NCI-H748 (cell line): ENCODE data around the gene CWF19L2.
"Not testable (repeated sequence)": the region's sequence is repeated elsewhere in the genome, so short reads cannot be mapped to it uniquely, and the experiment has no call there.

ENCODE experiments used
- DNase-seq: peaks from one replicate; lab custom pipeline; 2025; ENCODE audit not compliant: unreplicated experiment; lab: John Stamatoyannopoulos, UW

CWF19L2 gene

DNA sequence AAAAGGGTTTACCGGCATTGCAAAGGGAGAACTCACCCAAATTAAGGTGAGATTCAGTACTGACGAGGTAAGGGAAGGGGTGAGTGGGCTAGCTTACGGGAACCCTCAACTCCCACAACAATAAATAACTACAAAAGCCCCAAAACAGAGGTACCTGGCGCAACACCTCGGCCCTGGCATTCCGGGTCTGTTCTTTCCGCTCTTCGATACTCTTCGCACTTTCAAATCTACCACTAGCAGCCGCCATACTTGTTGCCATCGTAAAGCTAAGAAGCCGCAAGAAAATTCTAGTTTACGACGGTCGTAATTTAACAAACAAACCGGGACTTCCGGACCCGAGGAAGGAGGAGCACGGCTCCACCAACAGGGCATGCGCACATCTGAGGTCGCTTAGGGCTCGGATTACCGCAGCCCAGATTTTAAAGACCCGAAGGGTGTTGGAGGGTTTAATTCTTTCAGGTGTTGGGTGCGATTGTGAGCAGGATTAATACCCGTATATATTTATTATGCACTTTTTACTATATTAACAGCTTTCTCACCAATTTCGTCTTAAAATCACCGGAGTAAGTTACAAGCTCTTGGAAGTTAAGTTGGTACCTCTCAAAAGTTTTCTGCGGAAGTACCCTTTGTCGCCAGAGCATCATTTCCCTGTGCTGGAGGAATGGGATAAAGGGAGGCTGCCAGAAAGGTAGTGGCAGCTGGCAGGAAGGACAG is at the start of gene CWF19L2:
TSS of gene CWF19L2 (minus strand) at position 268 of the 714 bp plus-strand sequence. CDS start at position 259, 9 bp downstream.
- peak; percentile 95 for DNase-seq

DNA sequence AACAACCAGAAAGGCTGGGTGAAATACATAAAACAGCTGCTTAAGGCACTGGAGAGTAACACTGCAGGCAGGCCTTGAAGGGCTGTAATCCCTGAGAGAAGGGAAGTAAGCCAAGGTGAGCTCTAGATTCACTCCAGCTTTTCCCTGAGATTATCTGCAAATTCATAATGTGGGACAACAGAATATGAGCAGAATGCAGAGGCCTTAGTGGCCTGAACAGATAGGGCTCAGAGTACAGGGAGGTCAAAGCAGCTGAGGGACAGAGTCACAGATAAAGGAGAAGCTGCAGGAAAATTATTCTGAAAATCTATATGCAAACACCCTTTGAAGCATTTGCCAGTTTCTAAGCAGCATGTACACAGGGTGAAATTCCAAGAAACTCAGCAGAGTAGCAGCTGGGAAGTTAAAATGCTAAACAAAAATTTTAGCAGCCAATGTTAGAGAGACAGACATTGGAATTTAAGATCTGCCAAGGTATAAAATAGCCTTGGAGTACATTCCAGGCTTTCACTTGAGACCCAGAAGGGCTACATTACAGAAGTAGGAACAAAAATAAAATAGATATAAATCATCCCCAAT is 48.1 kb upstream of the CWF19L2 start:
- DNase-seq, result no peak

DNA sequence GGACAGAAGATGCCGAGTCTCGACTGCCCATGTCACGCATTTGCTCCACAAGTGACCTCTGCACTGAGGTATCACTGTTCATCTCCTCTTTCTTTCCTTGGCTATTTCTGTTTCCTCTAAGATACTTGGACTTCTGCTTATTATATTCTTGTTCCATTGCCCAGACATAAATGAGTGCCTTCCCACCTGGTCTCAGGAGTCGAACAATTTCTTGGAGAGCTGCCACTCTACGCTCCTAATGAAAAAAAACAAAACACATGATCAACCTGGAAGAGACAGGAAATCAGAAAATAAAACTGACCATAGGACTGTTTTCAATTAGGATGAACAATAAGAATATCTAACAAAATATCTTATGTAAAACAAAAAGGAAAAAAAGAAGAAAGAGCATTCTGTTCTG is 47.4 kb upstream of the CWF19L2 start:
- DNase-seq, result no peak

DNA sequence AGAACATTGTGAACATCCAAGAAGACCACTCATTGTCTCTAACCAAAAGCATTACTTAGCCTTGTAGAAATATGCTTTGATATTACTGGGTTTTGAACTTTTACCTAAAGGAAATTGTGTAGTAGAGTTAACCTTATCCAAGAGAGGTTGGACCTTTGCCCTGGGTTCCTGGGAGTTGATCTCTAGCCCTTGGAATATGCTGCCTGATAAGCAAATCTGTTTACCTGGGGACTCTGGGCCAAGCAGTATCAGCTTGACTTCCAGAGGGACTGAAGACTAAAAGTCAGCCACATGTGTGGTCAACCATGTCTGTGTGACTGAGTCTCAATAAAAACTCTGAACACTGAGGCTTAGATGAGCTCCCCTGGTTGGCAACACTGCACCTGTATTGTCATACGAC is 44.1 kb upstream of the CWF19L2 start:
- DNase-seq, result no peak

DNA sequence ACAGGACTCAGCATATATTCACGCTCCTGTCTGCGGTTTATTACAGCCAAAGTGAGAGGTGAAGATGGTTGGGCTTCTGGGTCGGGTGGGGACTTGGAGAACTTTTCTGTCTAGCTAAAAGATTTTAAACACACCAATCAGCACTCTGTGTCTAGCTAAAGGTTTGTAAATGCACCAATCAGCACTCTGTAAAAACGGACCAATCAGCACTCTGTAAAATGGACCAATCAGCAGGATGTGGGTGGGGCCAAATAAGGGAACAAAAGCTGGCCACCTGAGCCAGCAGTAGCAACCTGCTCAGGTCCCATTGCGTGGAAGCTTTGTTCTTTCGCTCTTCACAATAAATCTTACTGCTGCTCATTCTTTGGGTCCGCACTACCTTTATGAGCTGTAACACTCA is 39.7 kb upstream of the CWF19L2 start:
- DNase-seq, result not testable (repeated sequence)

DNA sequence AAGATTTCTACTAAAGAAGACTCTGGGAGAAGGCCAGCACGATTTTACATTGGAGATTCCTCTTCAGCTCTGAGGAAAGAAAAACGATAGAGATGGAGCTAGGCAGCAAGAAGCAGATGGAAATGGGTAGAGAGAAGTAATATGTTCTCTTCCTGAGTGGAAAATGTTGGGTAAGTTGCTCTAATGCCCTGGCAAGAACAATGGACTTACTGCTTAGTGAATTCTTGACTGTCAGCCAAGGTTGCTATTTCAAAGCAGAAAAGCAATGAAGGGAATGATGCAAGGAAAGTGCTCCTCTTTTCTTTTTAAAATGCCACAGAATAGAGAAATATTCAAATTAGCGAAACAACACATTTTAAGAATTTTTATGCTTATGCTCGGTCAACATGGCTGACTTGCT is 38.4 kb upstream of the CWF19L2 start:
- DNase-seq, result no peak

DNA sequence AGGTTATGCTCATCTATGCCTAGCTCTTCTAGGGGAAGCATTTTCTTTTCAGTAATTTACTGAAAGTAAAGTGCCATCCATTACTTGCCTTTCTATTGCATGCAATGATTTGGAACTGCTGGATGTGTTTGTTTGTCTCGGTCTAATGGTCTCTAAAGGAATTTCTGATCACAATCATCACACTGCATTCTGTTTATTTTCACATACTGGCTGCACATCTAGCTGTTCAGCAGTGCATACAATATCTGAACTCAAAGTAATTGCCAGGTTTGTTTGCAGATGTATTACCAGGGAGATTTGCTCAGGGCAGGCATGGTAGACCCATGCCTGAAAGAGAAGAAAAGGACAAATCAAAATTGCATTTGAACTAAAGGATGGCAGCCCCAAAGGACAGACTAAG is 36.4 kb upstream of the CWF19L2 start:
- no peak for DNase-seq

DNA sequence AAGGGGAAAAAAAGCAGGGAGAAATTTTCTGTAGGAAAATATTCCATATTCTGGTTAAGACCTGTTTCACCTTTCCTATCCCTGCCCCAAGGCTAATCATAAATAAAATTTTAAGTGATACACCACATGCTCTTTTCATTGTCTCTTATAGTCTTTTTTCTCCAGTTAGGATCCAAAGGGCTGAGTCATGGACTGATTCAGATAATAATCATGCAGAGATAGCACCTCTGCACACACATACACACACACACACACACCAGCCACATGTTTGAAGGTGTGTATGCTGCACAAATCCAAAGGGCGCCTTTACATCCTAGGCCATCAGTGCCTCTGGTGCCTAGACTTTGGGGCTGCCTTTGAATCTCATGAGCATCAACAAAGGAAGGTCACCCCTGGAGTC is 35.5 kb upstream of the CWF19L2 start:
- no peak for DNase-seq

DNA sequence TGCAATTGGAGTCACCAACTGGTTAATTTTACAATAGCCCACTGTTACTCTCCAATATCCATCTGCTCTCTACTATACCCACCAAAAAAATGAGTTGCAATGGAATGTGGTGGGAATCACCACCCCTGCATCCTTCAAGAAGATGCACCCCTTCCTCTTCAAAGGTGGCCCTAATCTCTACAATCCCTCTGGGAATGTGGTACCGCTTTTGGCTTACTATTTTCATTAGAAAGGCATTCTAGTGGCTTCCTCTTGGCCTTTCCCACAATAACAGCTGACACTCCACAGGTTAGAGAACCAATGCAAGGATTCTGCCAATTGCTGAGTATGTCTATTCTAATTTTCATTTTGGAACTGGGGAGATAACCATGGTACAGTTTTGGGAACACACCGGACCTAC is 33.2 kb upstream of the CWF19L2 start:
- no peak for DNase-seq

DNA sequence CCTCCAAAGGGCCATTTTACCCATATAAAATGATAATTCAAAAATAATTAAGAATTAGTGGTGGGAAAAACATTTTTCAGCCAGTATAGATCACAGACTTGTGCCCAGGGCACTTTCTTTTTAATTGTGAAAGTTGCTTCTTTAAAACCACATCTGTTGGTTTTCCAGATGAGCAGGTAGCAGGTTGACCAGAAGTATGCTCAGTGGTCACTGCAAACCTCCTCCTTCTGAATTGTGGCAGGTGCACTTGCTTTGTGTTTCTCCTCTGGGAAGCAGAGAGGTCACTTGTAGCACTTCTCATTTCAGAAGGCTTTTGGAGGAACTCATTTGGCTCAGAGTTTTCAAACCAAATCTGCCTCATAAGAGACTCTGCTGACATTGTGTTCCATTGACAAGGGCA is 24.6 kb upstream of the CWF19L2 start:
- DNase-seq, result no peak

DNA sequence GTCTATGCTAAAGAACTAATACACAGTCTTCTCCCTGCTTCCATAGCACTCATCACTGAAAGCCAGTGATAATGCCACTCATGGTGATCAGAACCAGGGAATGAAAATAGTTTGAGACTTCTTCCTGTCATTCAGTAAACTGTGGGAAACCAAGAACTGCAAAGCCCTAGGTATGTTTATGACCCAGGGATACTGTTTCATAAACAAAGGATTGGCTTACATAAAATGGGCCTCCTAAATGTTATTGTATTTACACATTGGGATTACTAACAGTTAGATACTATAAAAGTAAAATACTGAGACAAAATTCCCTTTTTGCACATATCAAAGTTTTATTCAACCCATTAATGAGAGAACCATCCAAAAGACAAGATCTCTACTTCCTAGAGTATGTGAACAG is 21.3 kb upstream of the CWF19L2 start:
- DNase-seq, result no peak

DNA sequence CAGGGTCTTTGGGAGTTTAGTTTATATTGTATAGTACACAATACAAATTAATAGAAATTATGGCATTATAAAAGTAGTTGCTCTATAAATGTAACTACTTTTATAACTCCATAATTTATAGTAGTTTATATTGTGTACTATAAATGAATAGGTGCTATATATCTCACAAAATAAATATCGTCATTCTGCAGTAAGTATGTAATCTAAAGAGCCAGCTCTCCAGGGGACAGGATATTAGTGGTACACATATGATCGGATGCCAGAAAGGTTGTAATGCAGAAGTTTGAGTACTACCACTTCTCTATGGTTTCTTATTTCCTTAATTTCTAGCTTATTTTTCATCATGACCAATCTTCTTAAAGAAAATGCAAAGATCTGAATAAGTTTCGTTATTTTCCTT is 20.2 kb upstream of the CWF19L2 start:
- DNase-seq, result no peak

DNA sequence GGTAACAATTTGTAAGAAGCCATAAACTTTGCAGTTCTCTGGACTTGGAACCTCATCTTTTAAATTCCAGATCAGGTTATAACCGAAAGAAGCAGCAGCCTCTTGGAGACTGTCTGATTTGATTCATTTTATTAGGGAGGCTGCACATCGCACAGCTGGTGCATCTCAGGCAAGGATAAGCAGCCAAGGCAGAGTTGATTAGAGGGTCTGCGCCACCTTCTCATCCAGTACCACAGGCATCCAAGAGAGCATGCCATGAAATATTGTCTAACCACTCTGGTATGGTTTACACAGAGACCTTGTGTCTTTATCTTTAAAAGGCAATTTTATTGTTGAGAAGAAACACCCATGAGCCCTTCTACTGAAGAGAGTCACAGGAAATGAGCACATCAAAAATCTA is 16.2 kb upstream of the CWF19L2 start:
- DNase-seq, result no peak

DNA sequence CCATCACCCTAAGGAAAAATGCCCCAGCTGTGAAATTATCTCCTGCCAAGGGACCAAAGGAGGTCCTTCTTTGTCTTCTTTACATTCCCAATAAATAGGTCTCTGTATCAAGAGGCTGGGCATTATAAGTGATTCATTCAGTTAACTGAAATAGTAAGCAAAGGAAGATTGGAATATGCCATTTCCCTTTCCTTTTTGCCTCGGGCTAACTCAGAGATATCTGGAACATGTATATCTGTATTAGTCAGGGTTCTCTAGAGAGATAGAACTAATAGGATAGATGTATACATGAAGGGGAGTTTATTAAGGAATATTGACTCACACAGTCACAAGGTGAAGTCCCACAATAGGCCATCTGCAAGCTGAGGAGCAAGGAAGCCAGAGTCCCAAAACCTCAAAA is 15.3 kb upstream of the CWF19L2 start:
- DNase-seq, result no peak

DNA sequence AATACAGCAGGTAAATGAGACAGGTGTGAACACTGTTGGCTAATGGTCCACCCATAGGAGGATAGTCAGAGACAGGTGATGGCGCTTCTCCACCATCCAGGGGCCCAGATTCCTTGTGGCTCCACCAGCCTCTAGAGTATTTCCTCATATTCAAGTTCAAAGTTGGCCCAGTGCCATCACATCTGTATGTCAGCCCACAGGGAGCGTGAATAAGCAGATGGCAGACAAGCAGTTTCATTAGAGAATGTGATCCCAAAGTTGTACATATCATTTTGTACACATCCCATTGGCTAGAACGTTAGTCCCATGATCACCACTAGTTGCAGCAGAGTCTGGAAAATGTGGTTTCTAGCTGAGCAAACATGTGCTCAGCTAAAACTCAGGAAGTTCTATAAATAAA is 11.0 kb upstream of the CWF19L2 start:
- DNase-seq, result peak; percentile 6

DNA sequence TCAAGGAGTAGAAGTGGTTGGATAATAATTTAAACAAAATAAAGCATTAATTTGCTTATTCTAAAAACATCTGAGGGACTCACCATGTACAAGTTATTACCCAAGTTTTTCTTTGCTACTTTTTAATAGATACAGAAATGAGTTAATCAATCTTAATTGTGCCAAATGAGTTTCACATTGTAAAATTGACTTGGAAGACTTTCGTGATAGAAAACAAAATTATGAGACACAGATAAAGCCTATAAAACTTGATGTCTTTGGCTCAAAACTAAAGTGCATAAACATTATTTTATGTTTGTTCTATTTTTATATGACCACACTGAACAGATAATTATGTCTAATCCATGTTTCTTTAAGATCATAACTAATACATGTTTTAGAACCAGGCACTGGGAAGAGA is 10.1 kb upstream of the CWF19L2 start:
- no peak for DNase-seq

DNA sequence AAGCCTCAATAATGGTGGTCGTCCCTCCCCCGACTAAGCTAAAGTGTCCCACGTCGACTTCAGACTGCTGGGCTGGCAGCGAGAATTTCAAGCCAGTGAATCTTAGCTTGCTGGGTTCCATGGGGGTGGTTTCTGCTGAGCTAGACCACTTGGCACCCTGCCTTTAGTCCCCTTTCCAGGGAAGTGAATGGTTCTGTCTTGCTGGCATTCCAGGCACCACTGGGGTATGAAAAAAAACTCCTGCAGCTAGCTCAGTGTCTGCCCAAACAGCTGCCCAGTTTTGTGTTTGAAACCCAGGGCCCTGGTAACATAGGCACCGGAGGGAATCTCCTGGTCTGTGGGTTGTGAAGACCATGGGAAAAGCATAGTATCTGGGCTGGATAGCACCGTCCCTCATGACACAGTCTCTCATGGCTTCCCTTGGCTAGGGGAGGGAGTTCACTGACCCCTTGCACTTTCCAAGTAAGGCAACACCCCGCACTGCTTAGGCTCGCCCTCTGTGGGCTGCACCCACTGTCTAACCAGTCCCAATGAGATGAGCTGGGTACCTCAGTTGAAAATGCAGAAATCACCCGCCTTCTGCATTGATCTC is 8.7 kb upstream of the CWF19L2 start:
- DNase-seq, result not testable (repeated sequence)

DNA sequence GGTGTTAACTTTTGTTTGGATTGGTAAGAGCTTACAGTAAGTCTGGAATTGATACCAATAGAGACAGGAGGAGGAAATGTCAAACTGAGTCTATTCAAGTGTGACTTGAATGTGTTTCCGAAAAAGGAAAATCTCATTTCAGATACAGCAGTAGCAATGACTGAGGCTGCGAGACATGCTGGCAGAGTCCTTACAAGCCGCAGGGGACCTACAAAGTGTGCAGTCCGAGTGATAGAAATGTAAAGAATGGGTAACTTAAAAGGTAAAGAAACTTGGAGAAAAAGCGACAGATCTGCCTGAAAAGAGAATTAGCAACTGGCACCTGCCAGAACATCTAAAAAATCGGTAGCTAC is 444 bp downstream of the CWF19L2 start:
- DNase-seq, result peak; percentile 9

DNA sequence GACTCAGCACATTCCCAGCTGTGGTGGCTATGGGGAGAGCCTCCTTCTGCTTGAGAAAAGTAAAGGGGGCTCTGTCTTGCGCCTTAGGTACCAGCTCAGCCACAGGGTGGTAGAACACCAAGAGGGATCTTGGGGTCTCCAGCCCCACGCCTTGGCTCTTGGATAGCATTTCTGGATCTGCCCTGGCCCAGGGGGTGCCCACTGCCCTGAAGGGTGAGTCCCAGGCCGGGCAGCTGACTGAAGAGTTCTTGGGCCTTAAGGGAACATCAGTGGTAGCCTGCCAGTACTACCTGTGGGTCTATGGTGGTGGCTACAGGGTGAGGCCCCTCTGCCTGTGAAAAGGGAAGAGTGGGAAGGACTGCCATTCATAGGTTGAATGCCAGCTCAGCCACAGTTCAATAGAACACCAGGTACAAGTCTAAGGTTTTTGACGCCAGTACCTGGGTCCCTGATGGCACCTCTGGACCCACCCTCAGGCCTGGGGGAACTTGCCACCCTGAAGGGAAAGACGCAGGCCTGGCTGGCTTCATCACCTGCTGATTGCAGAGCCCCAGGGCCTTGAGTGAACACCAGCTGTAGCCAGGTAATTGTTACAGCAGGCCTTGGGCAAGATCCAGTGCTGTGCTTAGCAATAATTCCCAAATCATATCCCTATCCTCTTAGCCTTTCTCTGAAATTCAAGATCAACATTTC is 3.9 kb downstream of the CWF19L2 start:
- DNase-seq, result no peak

DNA sequence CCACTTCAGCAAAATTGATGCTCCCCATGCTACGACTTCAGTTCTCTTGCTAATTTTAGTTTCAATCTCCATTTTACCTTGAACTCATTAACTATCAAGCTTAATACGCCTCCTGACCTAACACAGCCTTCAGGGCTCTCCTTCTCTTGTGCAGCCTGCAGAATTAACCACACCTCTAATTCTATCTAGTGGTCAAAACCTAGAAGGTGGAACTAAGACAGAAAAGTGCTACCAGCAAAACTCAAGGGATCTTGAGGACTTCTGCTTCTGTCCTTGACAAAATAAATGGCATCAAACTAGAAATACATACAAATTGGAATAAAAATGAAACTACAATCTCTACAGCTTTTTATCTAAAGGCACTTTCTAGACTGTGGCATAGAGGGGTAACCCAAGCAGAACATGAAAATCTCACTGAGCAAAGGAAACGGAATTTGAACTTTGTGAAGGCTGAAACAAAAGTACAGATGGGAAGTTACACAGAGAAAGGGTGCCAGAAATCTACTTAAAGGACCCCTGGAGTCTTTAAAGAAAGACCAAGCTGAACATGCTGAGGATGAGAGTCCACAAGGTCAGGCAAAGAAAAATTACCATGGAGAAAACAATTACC is 10.7 kb downstream of the CWF19L2 start:
- no peak for DNase-seq

DNA sequence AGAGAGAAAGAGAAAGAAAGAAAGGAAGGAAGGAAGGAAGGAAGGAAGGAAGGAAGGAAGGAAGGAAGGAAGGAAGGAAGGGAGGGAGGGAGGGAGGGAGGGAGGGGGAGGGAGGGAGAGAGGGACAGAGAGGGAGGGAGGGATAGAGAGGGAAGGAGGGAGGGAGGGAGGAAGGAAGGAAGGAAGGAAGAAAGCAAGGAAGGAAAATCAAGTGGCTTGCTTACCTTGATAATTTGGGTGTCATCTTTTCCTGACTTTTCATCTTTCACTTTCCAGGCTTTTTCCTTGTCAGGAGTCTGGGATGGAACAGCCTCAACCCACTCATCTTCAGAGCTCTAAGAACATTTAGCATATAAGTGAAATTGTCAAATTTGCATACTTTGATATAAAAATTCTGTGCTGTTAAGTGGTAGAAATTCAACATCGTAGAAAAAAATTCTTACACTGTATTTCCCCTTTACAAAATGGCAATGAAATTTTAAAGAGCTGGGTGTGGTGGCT is 14.9 kb downstream of the CWF19L2 start:
- no peak for DNase-seq
